Activated T-cell treated with anti-CD3 and anti-CD28 coated beads, Interleukin-2, amount 50 U/mL, for 24 hours (primary cell): ENCODE measurements around the gene MAP2.

Experiments
- DNase-seq: peaks from one replicate; pipeline ENCODE4 v3.0.0-alpha.2; 2020
- H3K27ac Mint-ChIP-seq: 2 replicates; pipeline ENCODE4 v1.8.0; 2020; ENCODE audit warnings: mild to moderate bottlenecking, mixed read lengths
- H3K27me3 Mint-ChIP-seq: 2 replicates; pipeline ENCODE4 v1.8.0; 2020; ENCODE audit warnings: mixed read lengths
- H3K36me3 Mint-ChIP-seq: 2 replicates; pipeline ENCODE4 v1.8.0; 2020; ENCODE audit warnings: low read depth, mixed read lengths
- H3K4me1 Mint-ChIP-seq: 2 replicates; pipeline ENCODE4 v1.8.0; 2020; ENCODE audit warnings: low read depth, mixed read lengths
- H3K4me3 Mint-ChIP-seq: 2 replicates; pipeline ENCODE4 v1.8.0; 2020; ENCODE audit warnings: mild to moderate bottlenecking, moderate library complexity, mixed read lengths
- H3K9me3 Mint-ChIP-seq: 2 replicates; pipeline ENCODE4 v1.8.0; 2020; ENCODE audit warnings: mixed read lengths

MAP2 gene

DNA sequence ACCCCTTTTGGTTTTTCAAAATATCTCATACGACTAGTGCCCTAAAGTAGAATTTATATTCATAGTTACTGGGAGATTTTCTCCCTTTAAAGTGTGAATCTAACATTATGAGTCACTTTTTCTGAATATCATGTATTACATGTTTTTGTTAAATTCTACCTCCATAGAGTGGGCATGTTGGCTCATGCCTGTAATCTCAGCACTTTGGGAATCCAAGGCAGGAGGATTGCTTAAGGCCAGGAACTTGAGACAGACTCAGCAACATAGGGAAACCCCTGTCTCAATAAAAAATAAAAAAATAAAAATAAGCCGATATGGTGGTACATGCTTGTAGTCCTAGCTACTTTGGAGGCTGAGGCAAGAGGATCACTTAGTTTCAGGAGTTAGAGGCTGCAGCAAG is 302.5 kb downstream of the MAP2 start:
- Mint-ChIP-seq H3K27me3 (no peaks in the 10 kb centered on the region), H3K4me3 (no peak overlapping the region), H3K4me1 (no peaks in the 10 kb centered on the region), H3K36me3 (no peaks in the 10 kb centered on the region), H3K9me3 (no peaks in the 10 kb centered on the region), H3K27ac (no peak overlapping the region)
- DNase-seq: no peak

DNA sequence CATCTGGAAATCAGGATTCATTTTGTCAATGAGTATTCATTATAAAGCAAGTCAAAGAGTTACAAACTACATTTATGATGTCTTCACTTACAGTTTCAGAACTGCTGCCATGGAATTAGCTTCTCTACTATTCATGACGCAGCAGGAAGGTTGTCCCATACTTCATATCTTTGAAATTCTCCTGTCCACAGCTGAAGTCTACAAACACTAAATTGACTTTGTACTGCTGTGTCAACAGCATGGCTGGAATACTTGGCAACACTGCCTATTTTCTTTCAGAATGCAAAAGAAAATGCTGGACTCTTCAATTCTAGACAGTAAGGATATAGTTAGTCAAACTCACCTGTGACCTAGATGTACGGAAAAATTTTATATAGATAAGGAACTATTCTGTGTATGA is 303.2 kb downstream of the MAP2 start:
- DNase-seq: no peak
- Mint-ChIP-seq H3K9me3 (no peaks in the 10 kb centered on the region), H3K27me3 (no peaks in the 10 kb centered on the region), H3K27ac (no peak overlapping the region), H3K36me3 (no peaks in the 10 kb centered on the region), H3K4me1 (no peaks in the 10 kb centered on the region), H3K4me3 (no peak overlapping the region)

DNA sequence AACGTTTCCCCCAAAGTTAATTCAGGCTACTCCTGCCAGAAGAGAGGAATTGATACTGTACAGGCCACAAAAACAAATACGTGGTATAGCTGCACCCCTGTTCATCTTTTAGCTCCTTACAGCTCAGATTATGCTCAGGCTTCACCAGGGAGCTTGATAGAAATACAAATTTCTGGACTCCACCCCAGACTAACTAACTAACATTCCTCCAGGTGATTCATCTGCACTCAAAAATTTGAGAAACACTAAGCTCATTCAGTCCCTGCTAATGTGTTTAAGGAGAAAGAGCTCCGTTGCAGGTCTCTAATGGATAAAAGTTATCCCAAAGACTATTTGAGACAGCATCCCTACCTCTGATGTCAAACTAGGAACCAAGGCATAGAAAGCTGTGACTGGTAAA is 311.0 kb downstream of the MAP2 start:
- Mint-ChIP-seq H3K4me3 (no peak overlapping the region), H3K27ac (no peak overlapping the region), H3K9me3 (no peaks in the 10 kb centered on the region), H3K27me3 (no peaks in the 10 kb centered on the region), H3K4me1 (no peaks in the 10 kb centered on the region), H3K36me3 (no peaks in the 10 kb centered on the region)
- no peak for DNase-seq

DNA sequence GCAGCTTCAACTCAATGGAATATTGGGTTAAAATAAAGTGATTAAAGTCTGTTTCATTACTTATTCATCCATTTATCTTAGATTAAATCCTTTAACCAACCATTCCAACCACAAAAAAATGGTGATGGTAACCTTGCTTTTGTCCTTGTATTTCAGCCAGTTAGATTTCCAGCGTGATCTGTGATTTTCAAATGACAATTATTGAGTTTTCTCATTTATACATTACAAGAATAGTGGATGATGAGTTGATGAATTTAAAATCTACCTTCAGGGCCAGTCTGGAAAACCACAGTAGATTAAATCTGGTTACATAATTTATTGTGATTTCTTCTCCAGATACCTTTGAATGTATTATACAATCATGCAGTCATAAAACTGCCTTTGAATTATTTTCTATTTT is 318.1 kb downstream of the MAP2 start:
- no peaks in the 10 kb centered on the region for H3K36me3 Mint-ChIP-seq
- H3K4me3 Mint-ChIP-seq: no peak overlapping the region
- H3K9me3 Mint-ChIP-seq: no peaks in the 10 kb centered on the region
- DNase-seq: no peak
- H3K4me1 Mint-ChIP-seq: no peaks in the 10 kb centered on the region
- no peak overlapping the region for H3K27ac Mint-ChIP-seq
- no peaks in the 10 kb centered on the region for H3K27me3 Mint-ChIP-seq

DNA sequence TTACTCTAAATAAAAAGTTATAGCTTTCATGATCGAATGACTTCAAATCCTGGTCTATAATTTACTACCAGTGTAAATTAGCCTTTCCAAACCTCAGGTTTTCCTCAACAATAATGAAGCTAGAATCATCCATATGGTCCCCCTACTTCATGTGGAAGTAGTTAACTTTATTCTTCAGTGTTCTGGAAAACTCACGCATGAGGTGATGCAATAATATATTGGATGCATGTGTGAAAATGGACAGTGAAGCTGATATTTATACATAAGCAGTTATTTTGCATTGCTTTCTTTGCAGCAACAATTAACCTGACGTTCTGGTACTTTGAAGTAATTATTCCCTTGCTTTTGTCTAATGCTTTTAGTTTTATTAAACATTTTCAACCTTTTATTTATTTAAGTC is 329.2 kb downstream of the MAP2 start:
- Mint-ChIP-seq H3K36me3 (no peaks in the 10 kb centered on the region), H3K4me1 (no peaks in the 10 kb centered on the region), H3K27me3 (peaks cover 11% of the 10 kb centered on the region), H3K9me3 (no peaks in the 10 kb centered on the region), H3K27ac (no peak overlapping the region), H3K4me3 (no peak overlapping the region)
- no peak for DNase-seq

DNA sequence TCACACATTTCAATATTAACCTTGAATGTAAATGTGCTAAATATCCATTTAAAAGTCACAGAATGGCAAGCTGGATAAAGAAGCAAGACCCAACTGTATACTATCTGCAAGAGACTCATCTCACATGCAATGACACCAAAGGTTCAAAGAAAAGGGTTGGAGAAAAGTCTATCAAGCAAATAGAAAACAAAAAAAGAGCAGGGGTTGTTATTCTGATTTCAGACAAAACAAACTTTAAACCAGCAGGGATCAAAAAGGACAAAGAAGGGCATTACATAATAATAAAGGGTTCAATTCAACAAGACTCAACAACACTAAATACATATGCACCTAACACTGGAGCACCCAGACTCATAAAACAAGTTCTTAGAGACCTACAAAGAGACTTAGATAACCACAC is 333.3 kb downstream of the MAP2 start:
- peaks cover 11% of the 10 kb centered on the region for H3K27me3 Mint-ChIP-seq
- H3K9me3 Mint-ChIP-seq: no peaks in the 10 kb centered on the region
- H3K4me1 Mint-ChIP-seq: no peaks in the 10 kb centered on the region
- no peak for DNase-seq
- H3K27ac Mint-ChIP-seq: no peak overlapping the region
- H3K4me3 Mint-ChIP-seq: no peak overlapping the region
- no peaks in the 10 kb centered on the region for H3K36me3 Mint-ChIP-seq

DNA sequence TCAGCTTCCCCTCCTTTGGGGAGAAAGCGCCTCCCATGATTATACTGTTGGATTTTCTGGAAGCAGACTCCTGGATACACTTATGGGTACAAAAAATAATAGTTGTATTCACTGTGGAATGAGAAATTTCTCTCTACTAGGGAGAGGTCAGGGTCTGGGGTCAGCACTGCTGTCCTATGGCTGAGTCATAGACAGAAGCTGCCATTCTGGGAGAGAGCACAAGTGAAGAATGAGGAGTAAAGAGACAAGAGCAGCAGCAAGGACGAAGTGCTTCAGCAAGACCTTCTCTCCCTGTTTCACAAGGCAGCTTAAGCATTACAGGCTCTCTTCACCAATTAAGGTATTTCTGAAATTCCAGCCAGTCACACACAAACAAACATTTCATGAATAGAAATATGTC is 337.7 kb downstream of the MAP2 start:
- no peak overlapping the region for H3K4me3 Mint-ChIP-seq
- no peaks in the 10 kb centered on the region for H3K36me3 Mint-ChIP-seq
- no peaks in the 10 kb centered on the region for H3K9me3 Mint-ChIP-seq
- peaks cover 1% of the 10 kb centered on the region for H3K27me3 Mint-ChIP-seq
- H3K27ac Mint-ChIP-seq: no peak overlapping the region
- DNase-seq: no peak
- H3K4me1 Mint-ChIP-seq: no peaks in the 10 kb centered on the region

DNA sequence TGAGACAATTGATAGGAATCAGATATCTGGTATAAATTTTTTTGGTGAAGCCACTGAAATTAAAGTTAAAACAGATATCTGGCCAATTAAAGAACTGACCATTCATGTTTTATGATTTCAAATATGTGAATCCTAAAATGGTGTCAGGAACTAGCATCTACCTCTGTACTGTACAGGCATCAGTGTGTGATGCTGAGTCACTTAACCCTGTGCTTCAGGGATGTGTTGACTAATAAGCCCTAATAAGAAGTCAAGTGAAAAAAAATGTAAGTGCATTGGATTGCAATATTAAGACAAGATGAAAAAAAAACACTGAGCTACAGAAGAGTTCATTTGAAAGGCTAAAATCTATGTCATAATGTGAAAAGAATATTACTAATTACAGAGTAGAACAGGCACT is 338.7 kb downstream of the MAP2 start:
- no peaks in the 10 kb centered on the region for H3K9me3 Mint-ChIP-seq
- H3K4me3 Mint-ChIP-seq: no peak overlapping the region
- no peaks in the 10 kb centered on the region for H3K36me3 Mint-ChIP-seq
- H3K27me3 Mint-ChIP-seq: no peaks in the 10 kb centered on the region
- no peaks in the 10 kb centered on the region for H3K4me1 Mint-ChIP-seq
- no peak overlapping the region for H3K27ac Mint-ChIP-seq
- DNase-seq: no peak

DNA sequence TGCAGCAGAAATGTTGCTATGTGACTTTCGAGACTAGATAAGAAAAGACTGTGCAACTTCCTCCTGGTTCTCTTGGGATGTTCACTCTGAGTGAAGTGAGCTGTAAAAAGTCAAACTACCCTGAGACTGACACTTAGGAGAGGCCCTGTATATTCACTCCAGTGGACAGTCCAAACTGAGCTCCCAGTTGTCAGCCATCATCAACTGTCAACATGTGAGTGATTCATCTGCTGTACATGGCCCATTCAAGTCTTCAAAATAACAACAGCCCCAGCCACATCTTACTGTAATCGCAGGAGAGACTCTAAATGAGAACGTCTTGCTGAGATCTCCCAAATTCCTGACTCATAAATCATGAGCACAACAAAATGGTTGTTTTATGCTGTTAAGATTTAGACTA is 339.3 kb downstream of the MAP2 start:
- H3K9me3 Mint-ChIP-seq: no peaks in the 10 kb centered on the region
- no peaks in the 10 kb centered on the region for H3K4me1 Mint-ChIP-seq
- no peaks in the 10 kb centered on the region for H3K27me3 Mint-ChIP-seq
- H3K27ac Mint-ChIP-seq: no peak overlapping the region
- H3K4me3 Mint-ChIP-seq: no peak overlapping the region
- DNase-seq: no peak
- H3K36me3 Mint-ChIP-seq: no peaks in the 10 kb centered on the region

DNA sequence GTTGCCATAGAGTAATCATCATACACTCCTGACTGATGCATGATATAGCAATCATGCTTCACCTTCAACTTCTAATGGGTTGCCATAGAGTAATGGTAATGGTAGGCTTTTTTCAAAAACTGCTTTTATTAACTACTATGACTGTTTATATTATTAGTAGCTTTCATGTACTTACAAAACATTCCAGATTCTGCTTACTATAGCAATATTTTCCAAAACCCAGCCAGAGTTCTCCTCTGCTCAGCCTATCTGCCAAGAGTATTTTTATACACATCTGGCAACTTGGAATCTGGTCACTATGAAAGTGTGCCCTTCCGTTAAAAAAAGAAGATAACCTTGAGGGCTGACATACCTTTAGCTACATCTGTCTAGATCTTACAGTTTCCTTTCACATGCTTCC is 342.8 kb downstream of the MAP2 start:
- Mint-ChIP-seq H3K27ac (no peak overlapping the region), H3K4me1 (peaks cover 3% of the 10 kb centered on the region), H3K4me3 (no peak overlapping the region), H3K9me3 (no peaks in the 10 kb centered on the region), H3K27me3 (peaks cover 18% of the 10 kb centered on the region), H3K36me3 (no peaks in the 10 kb centered on the region)
- DNase-seq: no peak

DNA sequence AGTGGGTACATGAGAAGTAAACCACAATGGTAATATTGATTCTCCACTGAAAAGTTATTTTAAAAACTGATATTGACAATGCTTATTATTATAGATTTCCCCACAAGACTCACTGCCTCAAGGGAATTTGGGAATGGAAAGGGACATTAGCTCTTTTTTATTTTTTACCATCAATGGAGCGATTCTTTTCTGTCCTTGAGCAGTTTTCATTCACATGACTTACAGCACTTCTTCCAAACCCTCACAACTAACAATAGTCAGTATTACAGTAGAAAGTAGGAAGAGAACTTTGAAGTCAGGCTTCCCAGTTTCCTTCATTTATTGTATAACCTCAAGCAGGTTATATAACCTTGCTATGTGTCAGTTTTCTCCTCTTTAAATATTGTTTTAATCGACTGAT is 343.5 kb downstream of the MAP2 start:
- H3K27me3 Mint-ChIP-seq: peaks cover 19% of the 10 kb centered on the region
- H3K4me1 Mint-ChIP-seq: peaks cover 3% of the 10 kb centered on the region
- no peak overlapping the region for H3K27ac Mint-ChIP-seq
- no peaks in the 10 kb centered on the region for H3K36me3 Mint-ChIP-seq
- H3K4me3 Mint-ChIP-seq: no peak overlapping the region
- no peak for DNase-seq
- no peaks in the 10 kb centered on the region for H3K9me3 Mint-ChIP-seq

DNA sequence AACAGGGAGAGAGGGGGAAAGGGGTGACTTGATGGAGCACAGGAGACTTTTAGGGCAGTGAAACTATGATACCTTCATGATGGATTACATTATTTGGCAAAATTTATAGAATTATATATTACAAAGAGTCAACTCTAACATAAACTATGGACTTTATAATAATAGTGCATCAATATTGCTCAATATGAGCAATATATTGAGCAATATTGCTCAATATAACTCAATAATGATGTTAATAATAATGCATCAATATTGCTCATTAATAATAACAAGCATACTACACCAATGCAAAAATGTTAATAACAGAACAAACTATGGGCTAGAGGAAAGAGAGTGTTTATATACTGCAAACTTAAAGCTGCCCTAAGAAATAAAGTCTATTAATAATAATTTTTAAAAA is 344.7 kb downstream of the MAP2 start:
- peaks cover 29% of the 10 kb centered on the region for H3K27me3 Mint-ChIP-seq
- H3K27ac Mint-ChIP-seq: no peak overlapping the region
- no peak for DNase-seq
- H3K36me3 Mint-ChIP-seq: no peaks in the 10 kb centered on the region
- H3K9me3 Mint-ChIP-seq: no peaks in the 10 kb centered on the region
- peaks cover 3% of the 10 kb centered on the region for H3K4me1 Mint-ChIP-seq
- no peak overlapping the region for H3K4me3 Mint-ChIP-seq

DNA sequence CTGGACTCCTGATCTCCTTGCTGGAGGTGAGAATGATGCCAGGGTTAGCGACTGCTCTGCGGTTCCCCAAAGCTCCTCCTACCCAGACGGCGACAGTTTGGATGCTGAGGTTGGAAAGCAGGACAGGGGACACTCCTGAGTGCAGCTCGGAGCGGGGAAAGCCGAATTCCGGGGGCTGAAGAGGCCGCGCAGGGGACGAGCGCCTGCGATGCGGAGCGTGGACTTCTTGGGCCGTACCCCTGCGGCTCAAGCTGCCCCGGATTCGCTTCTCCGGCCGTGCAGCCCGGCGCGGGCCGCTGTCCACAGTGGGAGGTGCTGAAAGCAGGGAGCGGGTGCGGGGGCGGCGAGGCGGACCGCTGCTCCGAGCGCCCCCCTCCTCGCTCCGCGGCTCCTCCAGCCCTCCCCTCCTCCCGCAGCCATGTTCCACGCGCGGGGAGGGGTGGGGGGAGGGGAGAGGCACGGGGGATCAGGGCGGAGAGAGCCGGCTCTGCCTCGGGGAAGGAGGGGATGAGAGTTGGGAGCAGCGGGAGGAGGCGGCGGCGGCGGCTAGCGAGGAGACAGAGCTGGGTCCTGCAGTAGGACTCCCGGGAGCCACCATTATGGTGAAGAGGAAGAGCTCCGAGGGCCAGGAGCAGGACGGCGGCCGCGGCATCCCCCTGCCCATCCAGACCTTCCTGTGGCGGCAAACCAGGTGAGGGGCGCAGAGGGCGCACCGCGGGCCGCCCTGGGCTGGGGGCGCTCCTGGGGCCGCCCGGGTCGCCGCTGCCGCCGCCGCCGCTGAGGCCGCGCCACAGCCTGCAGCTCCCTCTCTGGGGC is 347.8 kb downstream of the MAP2 start, which contains the start of gene UNC80:
UNC80 (plus strand) TSS at position 359 of the 816 bp plus-strand sequence; CDS start at position 600, 241 bp downstream.
- Mint-ChIP-seq H3K36me3 (no peaks in the 10 kb centered on the region), H3K27me3 (peaks cover 29% of the 10 kb centered on the region), H3K4me3 (peak within 1 kb of the TSS; percentile 4), H3K27ac (no peak within 1 kb of the TSS), H3K9me3 (no peaks in the 10 kb centered on the region), H3K4me1 (peaks cover 3% of the 10 kb centered on the region)
- DNase-seq: peak; percentile 32

DNA sequence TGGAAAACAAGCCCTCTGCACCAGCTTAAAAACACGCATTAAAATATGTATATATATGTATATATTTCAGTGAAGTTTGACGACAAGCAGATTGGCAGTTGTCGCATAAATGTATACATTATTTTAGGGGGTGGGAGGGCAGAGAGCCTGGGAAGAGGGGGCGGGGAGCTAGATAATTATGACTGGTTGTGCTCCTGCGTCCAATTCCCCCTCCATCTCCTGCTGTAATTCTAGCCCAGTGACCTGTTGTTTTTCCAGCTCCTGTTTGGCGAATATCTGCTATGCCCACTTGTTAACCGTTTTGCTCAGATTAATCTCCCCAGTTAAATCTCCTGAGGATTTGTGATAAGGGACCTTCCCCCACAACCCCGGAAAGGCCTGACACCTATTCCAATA is 348.4 kb downstream of the MAP2 start:
- Mint-ChIP-seq H3K4me3 (no peak overlapping the region), H3K9me3 (no peaks in the 10 kb centered on the region), H3K27me3 (peaks cover 32% of the 10 kb centered on the region), H3K36me3 (no peaks in the 10 kb centered on the region), H3K4me1 (peaks cover 3% of the 10 kb centered on the region), H3K27ac (no peak overlapping the region)
- no peak for DNase-seq

DNA sequence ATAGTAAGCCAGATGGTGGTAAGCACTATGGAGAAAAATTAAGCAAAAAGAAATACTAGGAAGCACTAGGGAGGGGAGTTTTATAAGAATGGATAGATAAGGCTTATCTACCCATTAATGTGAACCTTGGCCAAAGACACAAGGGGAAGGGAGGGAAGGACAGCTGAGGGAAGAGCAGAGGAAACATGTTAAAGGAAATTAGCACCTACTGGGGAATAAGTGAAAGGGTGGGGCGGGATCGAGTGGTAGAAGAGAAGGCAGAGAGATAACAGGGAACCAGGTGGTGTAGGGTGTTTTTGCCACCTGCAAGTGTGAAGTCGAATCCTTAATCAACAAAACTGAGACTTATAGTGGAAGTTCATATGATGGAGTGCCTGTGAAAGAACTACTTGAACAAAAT is 349.5 kb downstream of the MAP2 start:
- no peak overlapping the region for H3K4me3 Mint-ChIP-seq
- H3K4me1 Mint-ChIP-seq: peaks cover 3% of the 10 kb centered on the region
- no peaks in the 10 kb centered on the region for H3K36me3 Mint-ChIP-seq
- peaks cover 32% of the 10 kb centered on the region for H3K27me3 Mint-ChIP-seq
- H3K27ac Mint-ChIP-seq: no peak overlapping the region
- no peaks in the 10 kb centered on the region for H3K9me3 Mint-ChIP-seq
- no peak for DNase-seq
